ENCODE results near the gene BMPR1B. TPM values are rescaled to one million over a fixed set of nuclear protein-coding genes. Genes with fewer than 3 reads are reported as not detected.
"Not testable (repeated sequence)": the region's sequence is repeated elsewhere in the genome, so short reads cannot be mapped to it uniquely, and the experiment has no call there.

BMPR1B gene
- total RNA-seq, 4 donors from 2014 or later, result 10.5 to 40.9 (median 20.3) TPM

DNA sequence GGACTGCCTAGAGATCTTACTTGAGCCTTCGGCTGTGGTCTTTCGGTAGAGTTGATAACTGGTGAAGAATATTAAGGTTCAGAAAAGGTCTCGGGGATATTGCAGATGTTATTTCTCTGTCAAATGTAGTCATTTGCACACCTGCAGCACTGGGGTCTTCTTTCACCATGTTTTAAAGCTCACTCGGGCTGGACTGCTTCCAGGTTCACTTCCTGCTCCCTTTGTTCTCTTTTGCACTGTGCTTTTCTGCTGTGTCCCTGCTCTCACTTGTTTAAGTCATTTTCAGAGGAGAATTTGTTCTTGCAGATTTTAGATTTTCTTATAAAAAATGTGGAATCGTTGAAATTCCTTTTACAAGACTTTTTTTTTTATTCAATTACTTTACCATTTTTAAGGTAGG is 68.5 kb downstream of the BMPR1B start:
- no peak for ATAC-seq
- H3K4me3 ChIP-seq, result no peak overlapping the region
- H3K27me3 ChIP-seq, result no peaks in the 10 kb centered on the region
- H3K4me1 ChIP-seq, result peaks cover 0 to 27% (median 2%) of the 10 kb centered on the region in 3 donors
- no peaks in the 10 kb centered on the region for H3K9me3 ChIP-seq
- H3K27ac ChIP-seq, result no peak overlapping the region
- TF ChIP-seq, protein P1, sequence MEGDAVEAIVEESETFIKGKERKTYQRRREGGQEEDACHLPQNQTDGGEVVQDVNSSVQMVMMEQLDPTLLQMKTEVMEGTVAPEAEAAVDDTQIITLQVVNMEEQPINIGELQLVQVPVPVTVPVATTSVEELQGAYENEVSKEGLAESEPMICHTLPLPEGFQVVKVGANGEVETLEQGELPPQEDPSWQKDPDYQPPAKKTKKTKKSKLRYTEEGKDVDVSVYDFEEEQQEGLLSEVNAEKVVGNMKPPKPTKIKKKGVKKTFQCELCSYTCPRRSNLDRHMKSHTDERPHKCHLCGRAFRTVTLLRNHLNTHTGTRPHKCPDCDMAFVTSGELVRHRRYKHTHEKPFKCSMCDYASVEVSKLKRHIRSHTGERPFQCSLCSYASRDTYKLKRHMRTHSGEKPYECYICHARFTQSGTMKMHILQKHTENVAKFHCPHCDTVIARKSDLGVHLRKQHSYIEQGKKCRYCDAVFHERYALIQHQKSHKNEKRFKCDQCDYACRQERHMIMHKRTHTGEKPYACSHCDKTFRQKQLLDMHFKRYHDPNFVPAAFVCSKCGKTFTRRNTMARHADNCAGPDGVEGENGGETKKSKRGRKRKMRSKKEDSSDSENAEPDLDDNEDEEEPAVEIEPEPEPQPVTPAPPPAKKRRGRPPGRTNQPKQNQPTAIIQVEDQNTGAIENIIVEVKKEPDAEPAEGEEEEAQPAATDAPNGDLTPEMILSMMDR (IDR thresholded peaks at IDR 0.05), result no peak
- TF ChIP-seq POLR2AphosphoS5 (IDR thresholded peaks at IDR 0.05), result no peak
- 59 to 73% methylated on average over 5 of the region's 5 CpGs for WGBS, 2 donors (ENCODE audit: low coverage in 1 of 2)
- H3K36me3 ChIP-seq, result no peaks in the 10 kb centered on the region

- no peak overlapping the region for H3K4me3 ChIP-seq
- H3K9me3 ChIP-seq, result no peaks in the 10 kb centered on the region
- TF ChIP-seq POLR2A (IDR thresholded peaks at IDR 0.05), result no peak
- no peak for TF ChIP-seq EP300 (IDR thresholded peaks at IDR 0.05)
- peak; percentile 27 for TF ChIP-seq POLR2AphosphoS5 (IDR thresholded peaks at IDR 0.05)
- no peaks in the 10 kb centered on the region for H3K27me3 ChIP-seq
- no peak overlapping the region for H3K27ac ChIP-seq
- H3K4me1 ChIP-seq, result peaks cover 0 to 24% (median 2%) of the 10 kb centered on the region in 3 donors
- ATAC-seq, result peak; percentile 50
- 39 to 49% methylated on average over 5 of the region's 5 CpGs for WGBS, 2 donors (ENCODE audit: low coverage in 1 of 2)
- no peaks in the 10 kb centered on the region for H3K36me3 ChIP-seq
Observed at GRCh38 chr4:94827481-94828110, 69.8 kb downstream of the BMPR1B start.

DNA sequence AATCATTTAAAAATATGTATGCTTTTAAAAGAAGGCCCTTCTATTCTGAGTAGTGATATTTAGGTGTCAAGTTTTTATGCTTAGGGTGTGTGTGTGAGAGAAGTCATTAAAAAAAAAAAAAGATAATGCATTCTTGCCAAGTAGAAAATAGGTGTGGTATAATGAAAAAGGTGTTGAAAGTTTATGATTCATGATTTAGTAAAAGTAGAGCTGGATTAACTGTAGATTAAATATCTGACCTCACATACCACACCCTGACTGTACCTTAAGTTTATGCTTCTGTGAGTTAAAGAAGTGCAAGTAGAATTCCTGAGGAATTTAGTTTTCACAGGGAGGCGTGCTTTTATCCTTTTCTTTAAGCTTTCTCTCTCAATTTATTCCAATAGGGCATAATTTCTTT is 71.1 kb downstream of the BMPR1B start:
- Histone ChIP-seq H3K4me1 (peaks cover 0 to 19% (median 2%) of the 10 kb centered on the region in 3 donors), H3K27me3 (no peaks in the 10 kb centered on the region), H3K4me3 (no peak overlapping the region), H3K9me3 (no peaks in the 10 kb centered on the region), H3K36me3 (no peaks in the 10 kb centered on the region), H3K27ac (no peak overlapping the region)
- WGBS, 2 donors (ENCODE audit: low coverage in 1 of 2), result 64 to 83% methylated on average over 1 of the region's 1 CpG
- TF ChIP-seq, protein P1 (IDR thresholded peaks at IDR 0.05), result no peak
- TF ChIP-seq EP300 (IDR thresholded peaks at IDR 0.05) (no peak), POLR2A (IDR thresholded peaks at IDR 0.05) (no peak), POLR2AphosphoS5 (IDR thresholded peaks at IDR 0.05) (no peak)
- ATAC-seq, result no peak

DNA sequence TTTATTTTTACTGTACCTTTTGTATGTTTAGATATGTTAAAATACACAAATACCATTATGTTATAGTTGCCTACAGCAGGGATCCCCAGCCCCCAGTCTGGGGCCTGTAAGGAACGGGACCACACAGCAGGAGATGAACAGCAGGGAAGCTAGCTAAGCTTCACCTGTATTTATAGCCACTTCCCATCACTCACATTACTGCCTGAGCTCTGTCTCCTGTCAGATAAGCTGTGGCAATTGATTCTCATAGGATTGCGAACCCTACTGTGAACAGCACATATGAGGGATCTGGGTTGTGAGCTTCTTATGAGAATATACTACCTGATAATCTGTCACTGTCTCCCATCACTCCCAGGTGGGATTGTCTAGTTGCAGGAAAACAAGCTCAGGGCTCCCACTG is 73.9 kb downstream of the BMPR1B start:
- H3K4me1 ChIP-seq, result peaks cover 0 to 19% (median 2%) of the 10 kb centered on the region in 3 donors
- H3K4me3 ChIP-seq, result no peak overlapping the region
- H3K9me3 ChIP-seq, result no peaks in the 10 kb centered on the region
- no peak overlapping the region for H3K27ac ChIP-seq
- no peak for TF ChIP-seq EP300 (IDR thresholded peaks at IDR 0.05)
- TF ChIP-seq, protein P1 (IDR thresholded peaks at IDR 0.05), result no peak
- TF ChIP-seq POLR2A (IDR thresholded peaks at IDR 0.05), result no peak
- TF ChIP-seq POLR2AphosphoS5 (IDR thresholded peaks at IDR 0.05), result no peak
- H3K36me3 ChIP-seq, result no peaks in the 10 kb centered on the region
- ATAC-seq, result no peak
- WGBS, 2 donors (ENCODE audit: low coverage in 1 of 2), result 89% methylated on average over 1 of the region's 2 CpGs; no CpG with 5 or more reads in 1 of the 2 donors
- no peaks in the 10 kb centered on the region for H3K27me3 ChIP-seq

DNA sequence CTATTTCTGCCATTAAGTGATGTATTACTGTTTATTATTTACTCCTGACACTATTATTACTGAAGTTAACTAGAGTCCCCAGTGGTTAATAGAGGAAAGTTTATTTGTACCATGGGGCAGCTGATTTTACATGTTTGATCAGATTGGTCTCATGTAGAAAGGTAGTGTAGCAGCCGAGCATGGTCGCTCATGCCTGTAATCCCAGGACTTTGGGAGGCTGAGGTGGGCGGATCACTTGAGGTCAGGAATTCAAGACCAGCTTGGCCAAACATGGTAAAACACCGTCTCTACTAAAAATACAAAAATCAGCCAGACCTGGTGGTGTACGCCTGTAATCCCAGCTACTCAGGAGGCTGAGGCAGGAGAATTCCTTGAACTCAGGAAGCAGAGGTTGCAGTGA is 74.6 kb downstream of the BMPR1B start:
- not testable (repeated sequence) for ATAC-seq, H3K27me3 ChIP-seq, H3K4me3 ChIP-seq, H3K27ac ChIP-seq, H3K36me3 ChIP-seq, H3K9me3 ChIP-seq
- 95% methylated on average over 5 of the region's 5 CpGs; no CpG with 5 or more reads in 1 of the 2 donors for WGBS, 2 donors (ENCODE audit: low coverage in 1 of 2)
- peaks cover 0 to 18% (median 2%) of the 10 kb centered on the region in 3 donors for H3K4me1 ChIP-seq

DNA sequence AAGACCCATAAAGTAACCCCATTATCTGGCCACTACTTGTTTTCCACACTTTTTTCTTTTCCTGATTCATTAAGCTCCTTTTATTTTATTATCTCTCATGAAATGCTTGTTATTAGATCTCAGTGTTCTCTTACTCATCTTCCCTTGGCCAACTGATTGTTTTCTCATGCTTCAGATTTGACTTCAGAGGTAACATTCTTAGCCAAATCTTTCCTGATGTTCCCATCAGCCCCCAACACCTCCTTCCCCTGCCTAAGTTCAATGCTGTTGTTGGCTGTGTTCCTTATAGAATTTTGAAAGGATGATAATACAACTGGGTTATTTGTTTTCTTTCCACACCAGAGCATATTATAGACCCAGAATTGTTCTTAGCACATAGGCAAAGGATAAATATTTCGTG is 75.6 kb downstream of the BMPR1B start:
- TF ChIP-seq EP300 (IDR thresholded peaks at IDR 0.05) (no peak), POLR2AphosphoS5 (IDR thresholded peaks at IDR 0.05) (no peak), POLR2A (IDR thresholded peaks at IDR 0.05) (no peak)
- TF ChIP-seq, protein P1 (IDR thresholded peaks at IDR 0.05), result no peak
- no peaks in the 10 kb centered on the region for H3K36me3 ChIP-seq
- H3K27me3 ChIP-seq, result no peaks in the 10 kb centered on the region
- no peak overlapping the region for H3K27ac ChIP-seq
- ATAC-seq, result no peak
- H3K4me3 ChIP-seq, result no peak overlapping the region
- 73 to 89% methylated on average over 1 of the region's 1 CpG for WGBS, 2 donors (ENCODE audit: low coverage in 1 of 2)
- peaks cover 0 to 8% (median 0%) of the 10 kb centered on the region in 3 donors for H3K4me1 ChIP-seq
- H3K9me3 ChIP-seq, result no peaks in the 10 kb centered on the region

All from gastroesophageal sphincter (tissue), 4 donors.